GM23248 (cell line): Measurements from ENCODE around the gene GFAP.

Experiments
- EZH2 ChIP-seq: fragments of 200-600 bp; sonication (generic); IDR thresholded peaks from 2 replicates; pipeline ENCODE4 v1.6.1; 2018; ENCODE audit warnings: antibody characterized with exemption, mild to moderate bottlenecking; ENCODE audit not compliant: insufficient read depth, poor library complexity, severe bottlenecking
- EZH2phosphoT487 ChIP-seq: fragments of 200-600 bp; sonication (generic); IDR thresholded peaks from 2 replicates; pipeline ENCODE4 v1.6.1; 2018; ENCODE audit warnings: antibody characterized with exemption, moderate library complexity, mild to moderate bottlenecking, low read depth; ENCODE audit not compliant: insufficient read depth

- TF ChIP-seq EZH2 (no peak), EZH2phosphoT487 (no peak)
Measured at GRCh38 chr17:44941712-44942331, 26.5 kb upstream of the GFAP start.
